Parathyroid adenoma (tissue), 2 donors: ENCODE data around the gene PRKCG.
"Not testable (repeated sequence)": the region's sequence is repeated elsewhere in the genome, so short reads cannot be mapped to it uniquely, and the experiment has no call there.

Experiments used
- H2AFZ ChIP-seq: fragments of 300-600 bp; sonication (generic); one replicate; pipeline ENCODE4 v1.7.0; 2017; ENCODE audit warnings: antibody characterized with exemption, mild to moderate bottlenecking
- H3K27ac ChIP-seq: fragments of 300-600 bp; sonication (generic); one replicate; pipeline ENCODE4 v1.7.0; 2017
- H3K27me3 ChIP-seq: fragments of 300-600 bp; sonication (generic); one replicate; pipeline ENCODE4 v1.7.0; 2017; ENCODE audit warnings: low read length; ENCODE audit not compliant: control insufficient read depth, insufficient read depth
- H3K36me3 ChIP-seq: fragments of 300-600 bp; sonication (generic); one replicate; pipeline ENCODE4 v1.7.0; 2017; ENCODE audit warnings: low read length; ENCODE audit not compliant: control insufficient read depth, insufficient read depth
- H3K4me1 ChIP-seq: fragments of 300-600 bp; sonication (generic); one replicate; pipeline ENCODE4 v1.7.0; 2017; ENCODE audit warnings: control low read depth
- H3K4me2 ChIP-seq: fragments of 300-600 bp; sonication (generic); one replicate; pipeline ENCODE4 v1.7.0; 2017; ENCODE audit warnings: low read length
- H3K4me3 ChIP-seq: fragments of 300-600 bp; sonication (generic); one replicate; pipeline ENCODE4 v1.7.0; 2017; ENCODE audit warnings: low read depth, low read length
- H3K79me2 ChIP-seq: fragments of 300-600 bp; sonication (generic); one replicate; pipeline ENCODE4 v1.7.0; 2017; ENCODE audit warnings: control low read depth
- H3K9ac ChIP-seq: fragments of 300-600 bp; sonication (generic); one replicate; pipeline ENCODE4 v1.7.0; 2017; ENCODE audit warnings: mild to moderate bottlenecking
- H3K9me3 ChIP-seq: fragments of 300-600 bp; sonication (generic); one replicate; pipeline ENCODE4 v1.7.0; 2017; ENCODE audit warnings: low read length; ENCODE audit not compliant: control insufficient read depth
- TF ChIP-seq, protein P1 (sequence below): fragments of 300-600 bp; sonication (generic); IDR thresholded peaks from one replicate; pipeline ENCODE4 v1.7.0; 2017; ENCODE audit warnings: antibody characterized with exemption, mild to moderate bottlenecking
- donor health status: primary hyperparathyroidism.

The PRKCG gene

DNA sequence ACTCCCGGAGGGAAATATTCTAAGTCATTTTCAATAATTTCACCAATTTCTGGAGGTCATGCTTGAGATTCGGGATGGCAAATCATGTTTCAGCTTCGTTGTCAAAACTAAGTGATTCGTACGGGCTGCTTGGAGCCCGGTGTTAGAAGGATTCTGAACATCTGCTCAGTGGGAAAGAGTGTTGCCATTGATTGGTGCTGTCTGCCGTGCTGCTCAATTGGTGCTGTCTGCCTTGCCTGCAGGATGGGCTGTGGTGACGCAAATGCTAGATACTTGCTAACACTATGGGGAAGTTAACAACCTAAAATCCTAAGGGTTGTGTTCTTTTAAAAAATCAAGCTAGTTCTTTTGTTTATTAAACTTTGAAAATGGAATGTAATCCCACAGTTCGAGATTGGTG is 63.4 kb downstream of the PRKCG start:
- Histone ChIP-seq H3K4me1 (no peaks in the 10 kb centered on the region), H3K9ac (no peak overlapping the region), H3K4me3 (no peak overlapping the region), H3K4me2 (no peak overlapping the region), H3K36me3 (no peaks in the 10 kb centered on the region), H2AFZ (no peak overlapping the region), H3K27ac (no peak overlapping the region), H3K9me3 (no peaks in the 10 kb centered on the region), H3K27me3 (peaks cover 11% of the 10 kb centered on the region), H3K79me2 (no peaks in the 10 kb centered on the region)
- TF ChIP-seq, protein P1, sequence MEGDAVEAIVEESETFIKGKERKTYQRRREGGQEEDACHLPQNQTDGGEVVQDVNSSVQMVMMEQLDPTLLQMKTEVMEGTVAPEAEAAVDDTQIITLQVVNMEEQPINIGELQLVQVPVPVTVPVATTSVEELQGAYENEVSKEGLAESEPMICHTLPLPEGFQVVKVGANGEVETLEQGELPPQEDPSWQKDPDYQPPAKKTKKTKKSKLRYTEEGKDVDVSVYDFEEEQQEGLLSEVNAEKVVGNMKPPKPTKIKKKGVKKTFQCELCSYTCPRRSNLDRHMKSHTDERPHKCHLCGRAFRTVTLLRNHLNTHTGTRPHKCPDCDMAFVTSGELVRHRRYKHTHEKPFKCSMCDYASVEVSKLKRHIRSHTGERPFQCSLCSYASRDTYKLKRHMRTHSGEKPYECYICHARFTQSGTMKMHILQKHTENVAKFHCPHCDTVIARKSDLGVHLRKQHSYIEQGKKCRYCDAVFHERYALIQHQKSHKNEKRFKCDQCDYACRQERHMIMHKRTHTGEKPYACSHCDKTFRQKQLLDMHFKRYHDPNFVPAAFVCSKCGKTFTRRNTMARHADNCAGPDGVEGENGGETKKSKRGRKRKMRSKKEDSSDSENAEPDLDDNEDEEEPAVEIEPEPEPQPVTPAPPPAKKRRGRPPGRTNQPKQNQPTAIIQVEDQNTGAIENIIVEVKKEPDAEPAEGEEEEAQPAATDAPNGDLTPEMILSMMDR: no peak

DNA sequence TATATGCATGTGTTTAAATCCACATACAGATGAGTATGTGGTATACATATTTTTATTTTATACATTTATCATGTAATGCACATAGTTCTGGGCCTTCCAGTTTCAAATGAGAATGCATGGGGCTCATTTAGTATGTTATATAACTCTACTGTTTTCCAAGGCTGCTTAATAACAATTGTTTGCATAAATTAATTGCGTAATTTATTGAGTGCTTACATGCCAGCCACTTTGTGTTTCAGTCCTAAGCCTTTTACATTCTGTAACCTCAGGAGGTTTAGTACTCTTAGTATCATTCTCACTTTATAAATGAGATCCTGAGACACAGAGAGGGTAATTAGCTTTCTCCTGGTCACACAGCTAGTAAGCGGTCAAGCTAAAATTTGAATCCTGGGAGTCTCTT is 64.0 kb downstream of the PRKCG start:
- Histone ChIP-seq H3K79me2 (no peaks in the 10 kb centered on the region), H3K27ac (no peak overlapping the region), H3K4me3 (no peak overlapping the region), H3K9me3 (no peaks in the 10 kb centered on the region), H2AFZ (no peak overlapping the region), H3K27me3 (peaks cover 11% of the 10 kb centered on the region), H3K4me1 (no peaks in the 10 kb centered on the region), H3K36me3 (no peaks in the 10 kb centered on the region), H3K4me2 (no peak overlapping the region), H3K9ac (no peak overlapping the region)
- TF ChIP-seq, protein P1: no peak

DNA sequence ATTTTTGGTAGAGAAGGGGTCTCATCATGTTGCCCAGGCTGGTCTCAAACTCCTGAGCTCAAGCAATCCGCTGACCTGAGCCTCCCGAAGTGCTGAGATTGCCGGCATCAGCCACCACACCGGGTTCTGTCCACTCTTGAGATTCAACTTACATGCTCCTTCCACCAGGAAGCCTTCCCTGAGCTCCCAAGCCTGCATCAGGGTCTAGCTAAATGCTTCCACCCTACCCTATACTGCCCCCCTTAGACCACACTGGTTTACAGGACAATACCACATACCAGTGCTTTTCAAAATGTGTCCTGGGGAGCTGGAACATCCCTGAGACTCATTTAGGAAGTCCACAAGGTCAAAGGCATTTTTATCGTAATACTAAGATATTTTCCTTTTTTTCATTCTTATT is 65.6 kb downstream of the PRKCG start:
- H3K79me2 ChIP-seq: no peaks in the 10 kb centered on the region
- H3K4me2 ChIP-seq: no peak overlapping the region
- H3K36me3 ChIP-seq: no peaks in the 10 kb centered on the region
- no peak overlapping the region for H2AFZ ChIP-seq
- H3K27ac ChIP-seq: no peak overlapping the region
- no peak overlapping the region for H3K4me3 ChIP-seq
- no peaks in the 10 kb centered on the region for H3K9me3 ChIP-seq
- peaks cover 6% of the 10 kb centered on the region for H3K27me3 ChIP-seq
- TF ChIP-seq, protein P1: no peak
- H3K4me1 ChIP-seq: no peaks in the 10 kb centered on the region
- H3K9ac ChIP-seq: no peak overlapping the region

DNA sequence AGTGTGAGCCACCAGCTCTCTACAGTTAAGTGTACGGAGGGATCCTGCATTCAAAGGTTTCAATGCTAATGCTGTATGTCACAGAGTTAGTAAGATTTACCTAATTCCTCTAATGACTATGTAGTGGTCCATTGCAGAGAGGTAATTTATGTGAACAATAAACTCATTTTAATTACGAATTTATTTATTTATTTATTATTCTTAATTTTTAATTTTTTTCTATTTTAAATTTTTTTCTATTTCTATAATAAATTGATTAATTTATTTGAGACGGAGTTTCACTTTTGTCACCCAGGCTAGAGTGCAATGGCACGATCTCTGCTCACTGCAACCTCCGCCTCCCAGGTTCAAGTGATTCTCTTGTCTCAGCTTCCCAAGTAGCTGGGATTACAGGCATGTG is 66.6 kb downstream of the PRKCG start:
- H3K36me3 ChIP-seq, H2AFZ ChIP-seq, H3K4me3 ChIP-seq, H3K9ac ChIP-seq, H3K79me2 ChIP-seq, H3K27ac ChIP-seq, H3K4me1 ChIP-seq, H3K4me2 ChIP-seq, H3K9me3 ChIP-seq, H3K27me3 ChIP-seq: not testable (repeated sequence)

DNA sequence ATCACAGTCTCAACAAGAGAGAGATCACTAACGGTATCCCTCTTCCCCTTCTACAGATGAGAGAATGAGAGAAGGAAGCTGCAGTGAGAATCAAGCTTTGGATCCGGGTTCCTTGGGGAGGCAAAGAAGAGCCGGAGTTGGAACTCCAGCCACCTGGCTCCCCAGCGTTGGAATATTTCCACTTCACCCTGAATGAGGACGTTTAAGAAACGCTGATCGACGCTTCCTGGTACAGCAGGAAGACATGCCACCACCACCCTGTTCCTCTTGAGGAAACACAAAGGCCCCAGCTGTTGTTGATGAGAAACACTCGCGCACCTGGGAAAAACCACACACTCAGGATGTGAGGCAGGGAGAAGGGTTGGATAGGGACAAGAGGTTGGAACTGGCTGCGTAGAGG is 69.4 kb downstream of the PRKCG start:
- H3K9me3 ChIP-seq: no peaks in the 10 kb centered on the region
- no peaks in the 10 kb centered on the region for H3K27me3 ChIP-seq
- no peaks in the 10 kb centered on the region for H3K36me3 ChIP-seq
- H3K4me1 ChIP-seq: no peaks in the 10 kb centered on the region
- H3K9ac ChIP-seq: no peak overlapping the region
- H3K27ac ChIP-seq: no peak overlapping the region
- H3K4me2 ChIP-seq: no peak overlapping the region
- TF ChIP-seq, protein P1: no peak
- H2AFZ ChIP-seq: no peak overlapping the region
- H3K4me3 ChIP-seq: no peak overlapping the region
- H3K79me2 ChIP-seq: no peaks in the 10 kb centered on the region
